AG04449 (cell line): ENCODE data around the gene MYOM1.

Experiments
- CTCF ChIA-PET: fragments of 350-600 bp; formaldehyde crosslinking; extraction: SDS; loops from one replicate; lab custom pipeline; 2021; ENCODE audit warnings: antibody characterized with exemption; lab: Yijun Ruan, JAX
- POLR2A ChIA-PET: fragments of 400-600, 350-600 bp; formaldehyde crosslinking; extraction: SDS; loops from one replicate; lab custom pipeline; 2020; ENCODE audit warnings: antibody characterized with exemption, inconsistent platforms; lab: Yijun Ruan, JAX
- DNase-seq: peaks from one replicate; pipeline ENCODE4 v3.0.0-alpha.2; 2010; ENCODE audit warnings: low read depth, low spot score
- H3K4me3 ChIP-seq: 2 replicates; pipeline ENCODE4 v1.5.1; 2011; ENCODE audit warnings: low read depth, mild to moderate bottlenecking, control low read depth, low read length
- CTCF ChIP-seq: IDR thresholded peaks from one replicate; pipeline ENCODE4 v1.5.1; 2011; ENCODE audit warnings: mild to moderate bottlenecking, moderate library complexity, low read length, control low read depth, inconsistent platforms; ENCODE audit not compliant: insufficient read depth; ENCODE audit errors: missing control alignments

The MYOM1 gene

GRCh38 chr18:3177902-3178687 is 41.7 kb downstream of the MYOM1 start:
- no peak for TF ChIP-seq CTCF
- no peak for DNase-seq
- ChIA-PET CTCF (interaction anchor here (1.6 kb wide), 1 partner anchor 26 kb away, joined by 7 read pairs; no protein-coding TSS in a partner anchor), POLR2A (no interaction called here)
- no peak overlapping the region for H3K4me3 ChIP-seq

- DNase-seq, result no peak
- no peak for TF ChIP-seq CTCF
- ChIA-PET CTCF (no interaction called here), POLR2A (no interaction called here)
- H3K4me3 ChIP-seq, result no peak overlapping the region
Observed at GRCh38 chr18:3175195-3175758, 44.5 kb downstream of the MYOM1 start.

- no peak for TF ChIP-seq CTCF
- no peak for DNase-seq
- POLR2A ChIA-PET, result no interaction called here
- CTCF ChIA-PET, result no interaction called here
- H3K4me3 ChIP-seq, result no peak overlapping the region
Observed at GRCh38 chr18:3172097-3172496, 47.7 kb downstream of the MYOM1 start.

- ChIA-PET POLR2A (no interaction called here), CTCF (no interaction called here)
- no peak overlapping the region for H3K4me3 ChIP-seq
- no peak for DNase-seq
- TF ChIP-seq CTCF, result no peak
Observed at GRCh38 chr18:3171631-3172030, 48.1 kb downstream of the MYOM1 start.

- no peak for DNase-seq
- ChIA-PET POLR2A (no interaction called here), CTCF (no interaction called here)
- no peak overlapping the region for H3K4me3 ChIP-seq
- no peak for TF ChIP-seq CTCF
Observed at GRCh38 chr18:3170441-3171161, 49.2 kb downstream of the MYOM1 start.

- ChIA-PET POLR2A (no interaction called here), CTCF (interaction anchor here (1.0 kb wide), 1 partner anchor 13 kb away, joined by 4 read pairs; no protein-coding TSS in a partner anchor)
- TF ChIP-seq CTCF, result no peak
- DNase-seq, result no peak
- H3K4me3 ChIP-seq, result no peak overlapping the region
Observed at GRCh38 chr18:3164381-3164780, 55.4 kb downstream of the MYOM1 start.
